HepG2 (cell line): ENCODE results near the gene NR1H3. TPM values are rescaled to one million over a fixed set of nuclear protein-coding genes. Genes with fewer than 3 reads are reported as not detected.

Experiments used
- HNRNPLL ChIP-seq: fragments of 200-400 bp; formaldehyde crosslinking; IDR thresholded peaks from 2 replicates; pipeline ENCODE4 v1.6.1; 2017; ENCODE audit warnings: mild to moderate bottlenecking, low read depth, low read length; ENCODE audit not compliant: poor library complexity, severe bottlenecking
- MBD4 ChIP-seq: IDR thresholded peaks from 2 replicates; pipeline ENCODE4 v1.6.1; 2012; ENCODE audit warnings: low read length, inconsistent platforms, borderline replicate concordance
- NCOR1 ChIP-seq: fragments of 200-600 bp; sonication (generic); IDR thresholded peaks from 2 replicates; pipeline ENCODE4 v1.7.0; 2017; ENCODE audit warnings: antibody characterized with exemption, low read length, borderline replicate concordance
- TEAD3 ChIP-seq: optimal IDR thresholded peaks from 2 replicates; pipeline ENCODE3; 2016; ENCODE audit warnings: borderline replicate concordance
- TOPORS ChIP-seq: sonication (generic); formaldehyde crosslinking; IDR thresholded peaks from 2 replicates; pipeline ENCODE4 v1.8.0; 2023; ENCODE audit warnings: mild to moderate bottlenecking, missing genetic modification reagents
- ZNF230 ChIP-seq: sonication (generic); formaldehyde crosslinking; IDR thresholded peaks from 2 replicates; pipeline ENCODE4 v1.4.0; 2020; ENCODE audit warnings: mild to moderate bottlenecking, missing genetic modification reagents
- ZNF367 ChIP-seq: sonication (generic); formaldehyde crosslinking; IDR thresholded peaks from 2 replicates; pipeline ENCODE4 v1.4.0; 2020; ENCODE audit warnings: missing genetic modification reagents, borderline replicate concordance
- polyA plus RNA-seq, 8 experiments: library from polyadenylated mRNA; depleted of rRNA in 3 of 8; stranded (reverse) in 7 of 8; unstranded in 1 of 8; fragments of >200 nt; fragmentation: Illumina TruSeq in 4 of 8; extraction: Trizol in 4 of 8; gene quantifications; 2 replicates each; pipeline versions ENCODE4 v1.2.1 to v1.2.3, GENCODE V29; 2011 to 2016; ENCODE audit warnings: low read depth in 4 of 8, missing spikeins in 1 of 8, mixed read lengths in 1 of 8; ENCODE audit not compliant: insufficient read depth in 1 of 8
- total RNA-seq, 5 experiments: library from RNA; depleted of rRNA; stranded (reverse); fragments of >200 nt; fragmentation: Illumina TruSeq; extraction: Trizol; gene quantifications; 2 replicates each; pipeline ENCODE4 v1.2.3, GENCODE V29; 2016; ENCODE audit warnings: low read depth in 1 of 5
- TF ChIP-seq, protein P1 (sequence below): sonication (generic); formaldehyde crosslinking; IDR thresholded peaks from 2 replicates; pipeline ENCODE4 v1.9.0; 2021; ENCODE audit warnings: missing genetic modification reagents, mild to moderate bottlenecking, borderline replicate concordance
- TF ChIP-seq, protein P2 (sequence below): sonication (generic); formaldehyde crosslinking; IDR thresholded peaks from 2 replicates; pipeline ENCODE4 v1.4.0; 2020; ENCODE audit warnings: missing genetic modification reagents
- TF ChIP-seq, protein P3 (sequence below): sonication (generic); formaldehyde crosslinking; conservative IDR thresholded peaks from 2 replicates; pipeline ENCODE4 v1.4.0; 2020; ENCODE audit warnings: mild to moderate bottlenecking, missing genetic modification reagents, moderate library complexity
- TF ChIP-seq, protein P4 (sequence below): sonication (generic); formaldehyde crosslinking; IDR thresholded peaks from 2 replicates; pipeline ENCODE4 v1.8.0; 2022; ENCODE audit warnings: mild to moderate bottlenecking, missing genetic modification reagents

The NR1H3 gene
- total and polyA plus RNA-seq, 2 of the 13 experiments (the other 11 are each of a cell fraction or from before 2014, with no cell fraction given): 41.8 to 102 TPM

DNA sequence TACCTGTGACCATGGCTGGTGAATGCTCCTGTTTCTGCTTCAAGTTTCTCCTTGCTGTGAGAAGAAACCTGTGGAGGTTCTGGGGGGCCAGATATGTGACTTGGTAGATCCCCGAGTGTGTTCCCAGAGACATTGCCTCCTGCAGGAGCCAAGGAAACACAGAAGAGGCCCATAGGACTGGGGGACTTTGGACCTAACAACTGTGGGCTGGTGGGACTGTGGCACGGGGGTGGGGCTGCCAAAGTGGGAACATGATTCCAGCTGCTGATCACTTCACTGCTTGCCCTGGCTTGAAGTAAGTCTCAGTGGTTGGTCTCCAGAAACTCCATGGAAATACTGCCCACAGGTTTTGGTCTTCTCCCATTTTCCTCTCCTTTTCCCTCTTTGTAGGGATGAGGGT is 4.1 kb upstream of the NR1H3 start (continued):
- TF ChIP-seq, protein P1, sequence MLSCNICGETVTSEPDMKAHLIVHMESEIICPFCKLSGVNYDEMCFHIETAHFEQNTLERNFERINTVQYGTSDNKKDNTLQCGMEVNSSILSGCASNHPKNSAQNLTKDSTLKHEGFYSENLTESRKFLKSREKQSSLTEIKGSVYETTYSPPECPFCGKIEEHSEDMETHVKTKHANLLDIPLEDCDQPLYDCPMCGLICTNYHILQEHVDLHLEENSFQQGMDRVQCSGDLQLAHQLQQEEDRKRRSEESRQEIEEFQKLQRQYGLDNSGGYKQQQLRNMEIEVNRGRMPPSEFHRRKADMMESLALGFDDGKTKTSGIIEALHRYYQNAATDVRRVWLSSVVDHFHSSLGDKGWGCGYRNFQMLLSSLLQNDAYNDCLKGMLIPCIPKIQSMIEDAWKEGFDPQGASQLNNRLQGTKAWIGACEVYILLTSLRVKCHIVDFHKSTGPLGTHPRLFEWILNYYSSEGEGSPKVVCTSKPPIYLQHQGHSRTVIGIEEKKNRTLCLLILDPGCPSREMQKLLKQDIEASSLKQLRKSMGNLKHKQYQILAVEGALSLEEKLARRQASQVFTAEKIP (CRISPR knock-in tag): no peak
- TF ChIP-seq ZNF367 (no peak), TOPORS (CRISPR knock-in tag) (0 out of 2 replicates have a peak, but pooled peaks have one; percentile 41), HNRNPLL (no peak), NCOR1 (0 out of 2 replicates have a peak, but pooled peaks have one; percentile 52), TEAD3 (CRISPR knock-in tag) (no peak), MBD4 (no peak), ZNF230 (CRISPR knock-in tag) (no peak)
- TF ChIP-seq, protein P2, sequence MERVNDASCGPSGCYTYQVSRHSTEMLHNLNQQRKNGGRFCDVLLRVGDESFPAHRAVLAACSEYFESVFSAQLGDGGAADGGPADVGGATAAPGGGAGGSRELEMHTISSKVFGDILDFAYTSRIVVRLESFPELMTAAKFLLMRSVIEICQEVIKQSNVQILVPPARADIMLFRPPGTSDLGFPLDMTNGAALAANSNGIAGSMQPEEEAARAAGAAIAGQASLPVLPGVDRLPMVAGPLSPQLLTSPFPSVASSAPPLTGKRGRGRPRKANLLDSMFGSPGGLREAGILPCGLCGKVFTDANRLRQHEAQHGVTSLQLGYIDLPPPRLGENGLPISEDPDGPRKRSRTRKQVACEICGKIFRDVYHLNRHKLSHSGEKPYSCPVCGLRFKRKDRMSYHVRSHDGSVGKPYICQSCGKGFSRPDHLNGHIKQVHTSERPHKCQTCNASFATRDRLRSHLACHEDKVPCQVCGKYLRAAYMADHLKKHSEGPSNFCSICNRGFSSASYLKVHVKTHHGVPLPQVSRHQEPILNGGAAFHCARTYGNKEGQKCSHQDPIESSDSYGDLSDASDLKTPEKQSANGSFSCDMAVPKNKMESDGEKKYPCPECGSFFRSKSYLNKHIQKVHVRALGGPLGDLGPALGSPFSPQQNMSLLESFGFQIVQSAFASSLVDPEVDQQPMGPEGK (CRISPR knock-in tag): peak; percentile 83
- TF ChIP-seq, protein P3, sequence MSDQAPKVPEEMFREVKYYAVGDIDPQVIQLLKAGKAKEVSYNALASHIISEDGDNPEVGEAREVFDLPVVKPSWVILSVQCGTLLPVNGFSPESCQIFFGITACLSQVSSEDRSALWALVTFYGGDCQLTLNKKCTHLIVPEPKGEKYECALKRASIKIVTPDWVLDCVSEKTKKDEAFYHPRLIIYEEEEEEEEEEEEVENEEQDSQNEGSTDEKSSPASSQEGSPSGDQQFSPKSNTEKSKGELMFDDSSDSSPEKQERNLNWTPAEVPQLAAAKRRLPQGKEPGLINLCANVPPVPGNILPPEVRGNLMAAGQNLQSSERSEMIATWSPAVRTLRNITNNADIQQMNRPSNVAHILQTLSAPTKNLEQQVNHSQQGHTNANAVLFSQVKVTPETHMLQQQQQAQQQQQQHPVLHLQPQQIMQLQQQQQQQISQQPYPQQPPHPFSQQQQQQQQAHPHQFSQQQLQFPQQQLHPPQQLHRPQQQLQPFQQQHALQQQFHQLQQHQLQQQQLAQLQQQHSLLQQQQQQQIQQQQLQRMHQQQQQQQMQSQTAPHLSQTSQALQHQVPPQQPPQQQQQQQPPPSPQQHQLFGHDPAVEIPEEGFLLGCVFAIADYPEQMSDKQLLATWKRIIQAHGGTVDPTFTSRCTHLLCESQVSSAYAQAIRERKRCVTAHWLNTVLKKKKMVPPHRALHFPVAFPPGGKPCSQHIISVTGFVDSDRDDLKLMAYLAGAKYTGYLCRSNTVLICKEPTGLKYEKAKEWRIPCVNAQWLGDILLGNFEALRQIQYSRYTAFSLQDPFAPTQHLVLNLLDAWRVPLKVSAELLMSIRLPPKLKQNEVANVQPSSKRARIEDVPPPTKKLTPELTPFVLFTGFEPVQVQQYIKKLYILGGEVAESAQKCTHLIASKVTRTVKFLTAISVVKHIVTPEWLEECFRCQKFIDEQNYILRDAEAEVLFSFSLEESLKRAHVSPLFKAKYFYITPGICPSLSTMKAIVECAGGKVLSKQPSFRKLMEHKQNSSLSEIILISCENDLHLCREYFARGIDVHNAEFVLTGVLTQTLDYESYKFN (CRISPR knock-in tag): peak; percentile 90
- TF ChIP-seq, protein P4, sequence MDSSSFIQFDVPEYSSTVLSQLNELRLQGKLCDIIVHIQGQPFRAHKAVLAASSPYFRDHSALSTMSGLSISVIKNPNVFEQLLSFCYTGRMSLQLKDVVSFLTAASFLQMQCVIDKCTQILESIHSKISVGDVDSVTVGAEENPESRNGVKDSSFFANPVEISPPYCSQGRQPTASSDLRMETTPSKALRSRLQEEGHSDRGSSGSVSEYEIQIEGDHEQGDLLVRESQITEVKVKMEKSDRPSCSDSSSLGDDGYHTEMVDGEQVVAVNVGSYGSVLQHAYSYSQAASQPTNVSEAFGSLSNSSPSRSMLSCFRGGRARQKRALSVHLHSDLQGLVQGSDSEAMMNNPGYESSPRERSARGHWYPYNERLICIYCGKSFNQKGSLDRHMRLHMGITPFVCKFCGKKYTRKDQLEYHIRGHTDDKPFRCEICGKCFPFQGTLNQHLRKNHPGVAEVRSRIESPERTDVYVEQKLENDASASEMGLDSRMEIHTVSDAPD (CRISPR knock-in tag): no peak
